ENCODE data around the gene WEE1. TPM values are rescaled to one million over a fixed set of nuclear protein-coding genes. Genes with fewer than 3 reads are reported as not detected.
A peak's percentile ranks its signal among the peaks of the same experiment; 100 is the strongest.

WEE1 gene
- total and polyA plus RNA-seq, 2 donors (not counting 3 experiments of a cell fraction or from before 2014, with no cell fraction given) = 19.2 to 42.8 TPM

DNA sequence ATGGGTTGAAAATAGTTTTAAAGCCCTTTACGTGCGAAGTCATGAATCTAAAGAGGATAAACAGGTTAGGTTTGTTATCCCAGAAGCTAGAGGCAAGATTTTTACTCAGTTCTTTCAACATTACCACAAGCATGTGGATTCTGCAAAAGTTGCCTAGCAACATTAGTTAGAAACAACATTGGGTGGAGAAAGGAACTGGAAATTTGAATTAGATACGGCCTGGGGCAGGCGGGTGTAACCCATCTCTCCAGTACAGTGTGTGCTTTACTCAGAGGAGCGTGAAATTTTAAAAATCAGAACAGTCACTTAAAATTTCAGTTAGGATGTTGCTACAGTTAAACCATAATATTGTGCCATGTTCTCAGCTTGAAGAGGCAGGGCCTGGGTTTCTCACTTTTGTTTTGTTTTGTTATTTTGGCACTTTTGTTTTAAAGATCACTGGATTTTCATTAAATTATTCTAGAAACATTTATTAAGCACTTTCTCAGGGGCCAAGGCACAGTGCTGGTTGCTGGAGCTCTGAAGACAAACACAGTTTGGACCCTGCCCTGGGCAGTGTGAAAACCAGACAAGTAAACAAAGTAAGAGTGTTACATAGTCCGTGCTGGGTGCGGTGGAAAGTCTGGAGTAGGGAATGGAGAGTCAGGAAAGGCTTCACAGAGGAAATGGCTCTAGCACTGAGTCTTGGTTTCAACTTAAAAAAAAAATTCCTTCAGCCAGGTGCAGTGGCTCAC lies 4.4 kb upstream of the WEE1 start:
- H3K4me3 ChIP-seq (replicated peaks in 1 of 3; ENCODE audit: insufficient read depth in 1 of 3, low read depth in 1 of 3, low read length in 3 of 3) = peak overlapping the region in 1 of 3 experiments; percentile 13
- H3K4me2 ChIP-seq (ENCODE audit: insufficient read depth, low read length) = peak overlapping the region; percentile 34
- no peaks in the 10 kb centered on the region for H3K36me3 ChIP-seq (ENCODE audit: control insufficient read depth in 2 of 2, extremely low read depth in 1 of 2, insufficient read depth in 2 of 2, low read length in 2 of 2)
- dilution Hi-C loops (cut with MboI; ENCODE audit: extremely low pct_ligation_motif_present, low sequenced_read_pairs) (no loop called here), intact Hi-C loops (cut with micrococcal nuclease) (loop anchor here (5.0 kb wide), 1 partner anchor 758 kb away; no protein-coding TSS in a partner anchor)
- no peaks in the 10 kb centered on the region for H4K20me1 ChIP-seq (replicated peaks; ENCODE audit: control insufficient read depth, extremely low read depth, insufficient read depth, low read length)
- H3K79me2 ChIP-seq (ENCODE audit: control insufficient read depth, insufficient read depth, low read length) = peaks cover 4% of the 10 kb centered on the region
- CTCF ChIA-PET = interaction anchor here (2.4 kb wide), 1 partner anchor 34 kb away, joined by 13 read pairs; no protein-coding TSS in a partner anchor
- peak overlapping the region; percentile 47 for H2AFZ ChIP-seq (ENCODE audit: low read depth, low read length)
- H3K27me3 ChIP-seq (ENCODE audit: control insufficient read depth in 2 of 2, insufficient read depth in 2 of 2, low read length in 2 of 2) = no peaks in the 10 kb centered on the region
- FAIRE-seq = peak; percentile 83
- no TSS peak for BruUV-seq (replicated peaks)
- H3K27ac ChIP-seq (ENCODE audit: insufficient read depth, low read depth, low read length) = peak overlapping the region; percentile 77
- H3K9me1 ChIP-seq (replicated peaks; ENCODE audit: control insufficient read depth, extremely low read depth, insufficient read depth, low read length) = no peaks in the 10 kb centered on the region
- peak; percentile 79 for DNase-seq (ENCODE audit: low read depth, low spot score)
- H3K9me3 ChIP-seq (replicated peaks; ENCODE audit: control insufficient read depth, insufficient read depth, low read length) = no peaks in the 10 kb centered on the region
- H3K9ac ChIP-seq (replicated peaks; ENCODE audit: extremely low read depth, insufficient read depth, low read length) = peak overlapping the region; percentile 69
- TF ChIP-seq EZH2 (IDR thresholded peaks at IDR 0.05; ENCODE audit: borderline replicate concordance, low read depth, low read length, severe bottlenecking) (no peak), POLR2A (IDR thresholded peaks at IDR 0.05; ENCODE audit: low read depth, low read length) (no peak), JUN (IDR thresholded peaks at IDR 0.05; ENCODE audit: borderline replicate concordance, insufficient read depth, insufficient read length, low read depth) (no peak), POLR2AphosphoS5 (IDR thresholded peaks at IDR 0.05; ENCODE audit: insufficient read depth, low read depth, low read length) (no peak), GATA2 (IDR thresholded peaks at IDR 0.05; ENCODE audit: insufficient read depth, insufficient read length, low read depth, low read length) (no peak), FOS (IDR thresholded peaks at IDR 0.05; ENCODE audit: borderline replicate concordance, insufficient read depth, low read length) (no peak), CTCF (IDR thresholded peaks at IDR 0.05; ENCODE audit: extremely low read depth in 1 of 2, insufficient read depth in 1 of 2, low read depth in 1 of 2, low read length in 2 of 2) (no peak), MYC (IDR thresholded peaks at IDR 0.05; ENCODE audit: low read depth, low read length) (no peak), MAX (IDR thresholded peaks at IDR 0.05; ENCODE audit: insufficient read depth, insufficient read length) (no peak)
- POLR2A ChIA-PET = no interaction called here
- H3K4me1 ChIP-seq (ENCODE audit: control insufficient read depth, extremely low read depth, insufficient read depth, low read length) = peaks cover 31% of the 10 kb centered on the region
